ENCODE results near the gene ZCWPW2. TPM values are rescaled to one million over a fixed set of nuclear protein-coding genes. Genes with fewer than 3 reads are reported as not detected.

ZCWPW2 gene
- total and polyA plus RNA-seq, 9 of the 15 experiments (the other 6 are each of a cell fraction or from before 2014, with no cell fraction given) = 0.10 to 0.77 (median 0.44) TPM

GRCh38 chr3:28348265-28348628 lies 274 bp upstream of the ZCWPW2 start:
- Histone ChIP-seq H4K20me1 (replicated peaks; ENCODE audit: control insufficient read depth, insufficient read depth, low read length) (no peaks in the 10 kb centered on the region), H3K4me2 (ENCODE audit: insufficient read depth, low read length) (peak overlapping the region; percentile 91), H3K9me3 (replicated peaks; ENCODE audit: control insufficient read depth, insufficient read depth, low read depth, low read length) (no peaks in the 10 kb centered on the region), H3K9me1 (ENCODE audit: control insufficient read depth, insufficient read depth, low read length) (no peaks in the 10 kb centered on the region), H3K9ac (ENCODE audit: insufficient read depth in 1 of 2, low read depth in 2 of 2, low read length in 2 of 2) (peak overlapping the region; percentile 91 to 95), H3K27ac (ENCODE audit: extremely low read depth, low read depth, low read length) (peak overlapping the region; percentile 99), H3K27me3 (ENCODE audit: control insufficient read depth in 2 of 2, insufficient read depth in 2 of 2, low read length in 2 of 2) (no peaks in the 10 kb centered on the region), H3K36me3 (ENCODE audit: control insufficient read depth, insufficient read depth, low read length) (0 out of 3 replicates have a peak, but pooled peaks cover 6% of the 10 kb centered on the region), H3K4me1 (replicated peaks in 1 of 2; ENCODE audit: control insufficient read depth in 2 of 2, insufficient read depth in 2 of 2, low read length in 2 of 2) (peaks cover 4 to 10% of the 10 kb centered on the region in 2 experiments; a peak in 3 of 5 replicates), H3K4me3 (peak overlapping the region; percentile 65), H2AFZ (ENCODE audit: low read depth, low read length) (peak overlapping the region; percentile 97), H3K79me2 (ENCODE audit: control insufficient read depth, insufficient read depth, low read length) (peaks cover 66% of the 10 kb centered on the region)
- ChIA-PET CTCF (ENCODE audit: low intra/inter-chr PET ratio) (no interaction called here), POLR2A (interaction anchor here (0.7 to 1.9 kb wide), 9 partner anchors 11 to 133 kb away, joined by 3 to 8 read pairs (median 4); no protein-coding TSS in a partner anchor)
- intact Hi-C loops (cut with micrococcal nuclease) = loop anchor here (2.0 kb wide), 1 partner anchor 107 kb away; the partner anchor contains the start of gene CMC1
- ATAC-seq = no peak
- 0% methylated on average over 16 of the region's 16 CpGs for WGBS (ENCODE audit: insufficient coverage, low coverage, missing lambda C conversion rate)
- TSS peak; percentile 42 for BruUV-seq (replicated peaks)
- FAIRE-seq = no peak
- DNase-seq (ENCODE audit: extremely low read depth in 1 of 4, low spot score in 3 of 4) = no peak
- in situ Hi-C loops (cut with MboI) = no loop called here
- TF ChIP-seq ATF3 (IDR thresholded peaks at IDR 0.05) = 0 out of 2 replicates have a peak, but pooled peaks have one; percentile 34
- no peak for TF ChIP-seq ATF3 (CRISPR knock-in tag; conservative IDR thresholded peaks at IDR 0.05)
- 0 out of 2 replicates have a peak, but pooled peaks have one; percentile 12 for TF ChIP-seq LARP7 (IDR thresholded peaks at IDR 0.05)
- 0 out of 2 replicates have a peak, but pooled peaks have one; percentile 11 for TF ChIP-seq GATAD2B (IDR thresholded peaks at IDR 0.05; ENCODE audit: borderline replicate concordance)
- 0 out of 2 replicates have a peak, but pooled peaks have one; percentile 17 for TF ChIP-seq CGGBP1 (CRISPR knock-in tag; IDR thresholded peaks at IDR 0.05)
- no peak for TF ChIP-seq E2F5 (CRISPR knock-in tag; IDR thresholded peaks at IDR 0.05)
- peak in 1 of 2 experiments; percentile 23; a peak in 2 of 4 replicates for TF ChIP-seq HDAC1 (IDR thresholded peaks at IDR 0.05)
- TF ChIP-seq KDM5B (IDR thresholded peaks at IDR 0.05; ENCODE audit: insufficient replicate concordance, low read depth, low read length) = peak; percentile 34
- TF ChIP-seq ZBTB2 (IDR thresholded peaks at IDR 0.05) = 0 out of 2 replicates have a peak, but pooled peaks have one; percentile 20
- TF ChIP-seq EP300 (IDR thresholded peaks at IDR 0.05; ENCODE audit: low read length) = no peak
- TF ChIP-seq RFX1 (IDR thresholded peaks at IDR 0.05) = no peak
- peak in 1 of 2 experiments; percentile 20; a peak in 2 of 4 replicates for TF ChIP-seq SIN3A (IDR thresholded peaks at IDR 0.05; ENCODE audit: borderline replicate concordance in 2 of 2, control insufficient read depth in 1 of 2, low read depth in 2 of 2, low read length in 2 of 2)
- no peak for TF ChIP-seq SMARCB1 (IDR thresholded peaks at IDR 0.05; ENCODE audit: insufficient read length, low read depth)
- no peak for TF ChIP-seq CEBPZ (IDR thresholded peaks at IDR 0.05; ENCODE audit: borderline replicate concordance, low read depth, low read length)
